GM12878 (cell line): ENCODE data around the gene PJA2. TPM values are rescaled to one million over a fixed set of nuclear protein-coding genes. Genes with fewer than 3 reads are reported as not detected.

Source experiments
- BHLHE40 ChIP-seq, 2 experiments: fragments of 450-650 bp in 1 of 2; IDR thresholded peaks; 2 replicates each; pipeline ENCODE4 v1.6.1; 2011 to 2017; ENCODE audit warnings: low read depth in 2 of 2, borderline replicate concordance in 1 of 2, improper control_type of control experiment in 1 of 2, low read length in 1 of 2, mild to moderate bottlenecking in 1 of 2
- CBFB ChIP-seq: IDR thresholded peaks from 2 replicates; pipeline ENCODE4 v1.6.1; 2016; ENCODE audit warnings: antibody characterized with exemption, low read depth
- CBX3 ChIP-seq: fragments of 200-600 bp; sonication (generic); IDR thresholded peaks from 2 replicates; pipeline ENCODE4 v1.6.1; 2016; ENCODE audit warnings: low read depth, borderline replicate concordance
- CHD2 ChIP-seq: IDR thresholded peaks from 2 replicates; pipeline ENCODE4 v1.6.1; 2011; ENCODE audit warnings: low read depth, low read length, improper control_type of control experiment, borderline replicate concordance
- CREM ChIP-seq: IDR thresholded peaks from 2 replicates; pipeline ENCODE4 v1.6.1; 2014; ENCODE audit warnings: antibody characterized with exemption, low read depth
- ETV6 ChIP-seq, 2 experiments: fragments of 450-650 bp in 1 of 2; IDR thresholded peaks in 1 of 2; conservative IDR thresholded peaks in 1 of 2; 2 replicates each; pipeline ENCODE4 v1.6.1; 2014; ENCODE audit warnings: antibody characterized with exemption in 1 of 2, borderline replicate concordance in 1 of 2, low read depth in 1 of 2, mild to moderate bottlenecking in 1 of 2, moderate library complexity in 1 of 2
- GABPA ChIP-seq: IDR thresholded peaks from 2 replicates; pipeline ENCODE4 v1.6.1; 2014; ENCODE audit warnings: antibody characterized with exemption, low read depth, mild to moderate bottlenecking, inconsistent platforms
- LARP7 ChIP-seq: fragments of 450-650 bp; IDR thresholded peaks from 2 replicates; pipeline ENCODE4 v1.6.1; 2017; ENCODE audit warnings: mild to moderate bottlenecking
- NFIC ChIP-seq: IDR thresholded peaks from 2 replicates; pipeline ENCODE4 v1.6.1; 2012; ENCODE audit warnings: low read depth, mild to moderate bottlenecking, inconsistent platforms, low read length, moderate library complexity
- NRF1 ChIP-seq: conservative IDR thresholded peaks from 2 replicates; pipeline ENCODE4 v1.6.1; 2011; ENCODE audit warnings: mild to moderate bottlenecking, low read depth, low read length, improper control_type of control experiment
- POLR2A ChIP-seq: IDR thresholded peaks from 2 replicates; pipeline ENCODE4 v1.6.1; 2011; ENCODE audit warnings: low read depth, mild to moderate bottlenecking, low read length
- RAD51 ChIP-seq: fragments of 450-650 bp; IDR thresholded peaks from 2 replicates; pipeline ENCODE4 v1.6.1; 2016; ENCODE audit warnings: moderate library complexity, mild to moderate bottlenecking, inconsistent platforms
- RCOR1 ChIP-seq: conservative IDR thresholded peaks from 2 replicates; pipeline ENCODE4 v1.6.1; 2012; ENCODE audit warnings: low read depth, low read length, improper control_type of control experiment
- SIX5 ChIP-seq: IDR thresholded peaks from 2 replicates; pipeline ENCODE4 v1.6.1; 2011; ENCODE audit warnings: mild to moderate bottlenecking, low read depth, low read length, moderate library complexity; ENCODE audit not compliant: severe bottlenecking
- TCF12 ChIP-seq: IDR thresholded peaks from 2 replicates; pipeline ENCODE4 v1.6.1; 2011; ENCODE audit warnings: low read depth, mild to moderate bottlenecking, low read length
- ZNF622 ChIP-seq: fragments of 450-650 bp; IDR thresholded peaks from 2 replicates; pipeline ENCODE4 v1.6.1; 2017; ENCODE audit warnings: mild to moderate bottlenecking, inconsistent platforms
- polyA plus RNA-seq, 11 experiments: library from polyadenylated mRNA; depleted of rRNA in 4 of 11; unstranded in 6 of 11; stranded (reverse) in 5 of 11; fragments of >200 nt; fragmentation: Nextera tagmentation in 4 of 11; fragmentation: Illumina TruSeq in 1 of 11; extraction: Ambion mirVana in 4 of 11; extraction: Trizol in 1 of 11; gene quantifications; 1 replicate in 1 of 11; 2 replicates in 10 of 11; pipeline versions ENCODE4 v1.2.1 to v1.2.3, GENCODE V29; 2011 to 2016; ENCODE audit warnings: inconsistent platforms in 2 of 11, missing spikeins in 2 of 11, low read depth in 1 of 11
- total RNA-seq, 4 experiments: library from RNA; depleted of rRNA in 3 of 4; stranded (reverse); fragments of >200 nt in 3 of 4; fragmentation: Illumina TruSeq in 1 of 4; extraction: Trizol in 1 of 4; gene quantifications; 2 replicates each; pipeline versions ENCODE4 v1.2.1 to v1.2.3, GENCODE V29; 2013 to 2021
- TF ChIP-seq, protein P1 (sequence below): fragments of 450-650 bp; IDR thresholded peaks from 2 replicates; pipeline ENCODE4 v1.6.1; 2017; ENCODE audit warnings: low read depth, mild to moderate bottlenecking, moderate library complexity
- TF ChIP-seq, protein P2 (sequence below): fragments of 450-650 bp; IDR thresholded peaks from 2 replicates; pipeline ENCODE4 v1.6.1; 2017; ENCODE audit warnings: mild to moderate bottlenecking
- TF ChIP-seq, protein P3 (sequence below): fragments of 450-650 bp; IDR thresholded peaks from 2 replicates; pipeline ENCODE4 v1.6.1; 2016; ENCODE audit warnings: mild to moderate bottlenecking
- TF ChIP-seq, protein P4 (sequence below): fragments of 450-650 bp; formaldehyde crosslinking; IDR thresholded peaks from 2 replicates; pipeline ENCODE4 v1.5.0; 2022; ENCODE audit warnings: mild to moderate bottlenecking, missing genetic modification characterization

The PJA2 gene
- total and polyA plus RNA-seq, 10 of the 15 experiments (the other 5 are each of a cell fraction or from before 2014, with no cell fraction given) = 27.8 to 93.4 (median 47.8) TPM

DNA sequence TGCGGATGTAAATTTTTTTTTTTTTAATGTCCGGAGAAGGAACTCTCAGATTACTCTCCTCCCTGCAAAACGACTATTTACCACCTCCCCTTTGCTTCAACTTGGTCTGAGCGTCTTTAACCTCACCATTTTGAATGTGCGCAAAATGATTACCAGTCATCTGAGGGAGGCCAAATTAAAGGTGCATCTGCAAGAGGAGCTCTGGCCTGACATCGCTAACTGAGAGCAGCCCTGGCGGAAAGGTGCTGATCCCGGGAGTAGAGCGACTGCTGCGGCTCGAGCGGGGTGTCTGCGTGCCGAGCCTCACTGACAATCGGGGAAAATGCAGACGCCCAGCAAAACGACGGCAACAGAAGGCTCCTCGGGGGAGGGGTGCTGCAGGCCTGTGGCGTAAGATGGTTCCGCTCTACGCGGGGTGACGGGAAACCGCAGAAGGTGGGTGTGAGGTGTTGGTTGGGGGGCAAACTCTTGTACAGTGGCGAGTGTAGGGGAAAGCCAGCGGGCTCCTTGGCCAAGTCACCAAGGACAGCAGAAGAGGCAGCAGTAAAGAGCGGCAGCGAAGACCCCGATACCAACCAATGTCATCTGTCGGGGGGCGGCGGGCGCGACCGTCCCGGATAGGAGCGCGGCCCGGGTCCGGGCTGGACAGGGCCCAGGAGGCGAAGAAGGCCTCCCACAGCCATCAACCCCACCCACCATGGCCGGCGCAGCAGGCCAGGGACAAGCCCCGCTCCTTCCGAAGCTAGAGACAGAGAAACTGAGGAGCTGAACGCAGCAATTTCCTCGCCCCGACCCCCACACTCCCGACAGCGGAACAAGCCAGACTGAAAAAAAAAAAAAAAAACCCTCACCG is 557 bp downstream of the PJA2 start (continued):
- TF ChIP-seq NFIC (peak; percentile 48; the same call in 1 of the 2 replicates), CBFB (peak; percentile 88; the same call in 1 of the 2 replicates), SIX5 (no peak), TCF12 (peak; percentile 74; the same call in 1 of the 2 replicates), BHLHE40 (IDR thresholded peaks at IDR 0.05; ENCODE audit: borderline replicate concordance in 1 of 2, low read depth in 2 of 2, low read length in 1 of 2) (peak; percentile 5 to 66; a peak in 2 of 4 replicates), CREM (peak; percentile 67), NRF1 (no peak), POLR2A (peak; percentile 89), CBX3 (no peak), CHD2 (peak; percentile 86), ETV6 (conservative IDR thresholded peaks at IDR 0.05 in 1 of 2, IDR thresholded peaks at IDR 0.05 in 1 of 2; ENCODE audit: borderline replicate concordance in 1 of 2, low read depth in 1 of 2) (no peak), GABPA (no peak), LARP7 (peak; percentile 77), ZNF622 (no peak), RCOR1 (0 out of 2 replicates have a peak, but pooled peaks have one; percentile 51), RAD51 (no peak)
- TF ChIP-seq, protein P1, sequence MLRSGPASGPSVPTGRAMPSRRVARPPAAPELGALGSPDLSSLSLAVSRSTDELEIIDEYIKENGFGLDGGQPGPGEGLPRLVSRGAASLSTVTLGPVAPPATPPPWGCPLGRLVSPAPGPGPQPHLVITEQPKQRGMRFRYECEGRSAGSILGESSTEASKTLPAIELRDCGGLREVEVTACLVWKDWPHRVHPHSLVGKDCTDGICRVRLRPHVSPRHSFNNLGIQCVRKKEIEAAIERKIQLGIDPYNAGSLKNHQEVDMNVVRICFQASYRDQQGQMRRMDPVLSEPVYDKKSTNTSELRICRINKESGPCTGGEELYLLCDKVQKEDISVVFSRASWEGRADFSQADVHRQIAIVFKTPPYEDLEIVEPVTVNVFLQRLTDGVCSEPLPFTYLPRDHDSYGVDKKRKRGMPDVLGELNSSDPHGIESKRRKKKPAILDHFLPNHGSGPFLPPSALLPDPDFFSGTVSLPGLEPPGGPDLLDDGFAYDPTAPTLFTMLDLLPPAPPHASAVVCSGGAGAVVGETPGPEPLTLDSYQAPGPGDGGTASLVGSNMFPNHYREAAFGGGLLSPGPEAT = 0 out of 2 replicates have a peak, but pooled peaks have one; percentile 34
- TF ChIP-seq, protein P2, sequence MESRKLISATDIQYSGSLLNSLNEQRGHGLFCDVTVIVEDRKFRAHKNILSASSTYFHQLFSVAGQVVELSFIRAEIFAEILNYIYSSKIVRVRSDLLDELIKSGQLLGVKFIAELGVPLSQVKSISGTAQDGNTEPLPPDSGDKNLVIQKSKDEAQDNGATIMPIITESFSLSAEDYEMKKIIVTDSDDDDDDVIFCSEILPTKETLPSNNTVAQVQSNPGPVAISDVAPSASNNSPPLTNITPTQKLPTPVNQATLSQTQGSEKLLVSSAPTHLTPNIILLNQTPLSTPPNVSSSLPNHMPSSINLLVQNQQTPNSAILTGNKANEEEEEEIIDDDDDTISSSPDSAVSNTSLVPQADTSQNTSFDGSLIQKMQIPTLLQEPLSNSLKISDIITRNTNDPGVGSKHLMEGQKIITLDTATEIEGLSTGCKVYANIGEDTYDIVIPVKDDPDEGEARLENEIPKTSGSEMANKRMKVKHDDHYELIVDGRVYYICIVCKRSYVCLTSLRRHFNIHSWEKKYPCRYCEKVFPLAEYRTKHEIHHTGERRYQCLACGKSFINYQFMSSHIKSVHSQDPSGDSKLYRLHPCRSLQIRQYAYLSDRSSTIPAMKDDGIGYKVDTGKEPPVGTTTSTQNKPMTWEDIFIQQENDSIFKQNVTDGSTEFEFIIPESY = peak; percentile 8; the same call in 1 of the 2 replicates
- TF ChIP-seq, protein P3, sequence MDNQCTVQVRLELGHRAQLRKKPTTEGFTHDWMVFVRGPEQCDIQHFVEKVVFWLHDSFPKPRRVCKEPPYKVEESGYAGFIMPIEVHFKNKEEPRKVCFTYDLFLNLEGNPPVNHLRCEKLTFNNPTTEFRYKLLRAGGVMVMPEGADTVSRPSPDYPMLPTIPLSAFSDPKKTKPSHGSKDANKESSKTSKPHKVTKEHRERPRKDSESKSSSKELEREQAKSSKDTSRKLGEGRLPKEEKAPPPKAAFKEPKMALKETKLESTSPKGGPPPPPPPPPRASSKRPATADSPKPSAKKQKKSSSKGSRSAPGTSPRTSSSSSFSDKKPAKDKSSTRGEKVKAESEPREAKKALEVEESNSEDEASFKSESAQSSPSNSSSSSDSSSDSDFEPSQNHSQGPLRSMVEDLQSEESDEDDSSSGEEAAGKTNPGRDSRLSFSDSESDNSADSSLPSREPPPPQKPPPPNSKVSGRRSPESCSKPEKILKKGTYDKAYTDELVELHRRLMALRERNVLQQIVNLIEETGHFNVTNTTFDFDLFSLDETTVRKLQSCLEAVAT = peak; percentile 96
- TF ChIP-seq, protein P4, sequence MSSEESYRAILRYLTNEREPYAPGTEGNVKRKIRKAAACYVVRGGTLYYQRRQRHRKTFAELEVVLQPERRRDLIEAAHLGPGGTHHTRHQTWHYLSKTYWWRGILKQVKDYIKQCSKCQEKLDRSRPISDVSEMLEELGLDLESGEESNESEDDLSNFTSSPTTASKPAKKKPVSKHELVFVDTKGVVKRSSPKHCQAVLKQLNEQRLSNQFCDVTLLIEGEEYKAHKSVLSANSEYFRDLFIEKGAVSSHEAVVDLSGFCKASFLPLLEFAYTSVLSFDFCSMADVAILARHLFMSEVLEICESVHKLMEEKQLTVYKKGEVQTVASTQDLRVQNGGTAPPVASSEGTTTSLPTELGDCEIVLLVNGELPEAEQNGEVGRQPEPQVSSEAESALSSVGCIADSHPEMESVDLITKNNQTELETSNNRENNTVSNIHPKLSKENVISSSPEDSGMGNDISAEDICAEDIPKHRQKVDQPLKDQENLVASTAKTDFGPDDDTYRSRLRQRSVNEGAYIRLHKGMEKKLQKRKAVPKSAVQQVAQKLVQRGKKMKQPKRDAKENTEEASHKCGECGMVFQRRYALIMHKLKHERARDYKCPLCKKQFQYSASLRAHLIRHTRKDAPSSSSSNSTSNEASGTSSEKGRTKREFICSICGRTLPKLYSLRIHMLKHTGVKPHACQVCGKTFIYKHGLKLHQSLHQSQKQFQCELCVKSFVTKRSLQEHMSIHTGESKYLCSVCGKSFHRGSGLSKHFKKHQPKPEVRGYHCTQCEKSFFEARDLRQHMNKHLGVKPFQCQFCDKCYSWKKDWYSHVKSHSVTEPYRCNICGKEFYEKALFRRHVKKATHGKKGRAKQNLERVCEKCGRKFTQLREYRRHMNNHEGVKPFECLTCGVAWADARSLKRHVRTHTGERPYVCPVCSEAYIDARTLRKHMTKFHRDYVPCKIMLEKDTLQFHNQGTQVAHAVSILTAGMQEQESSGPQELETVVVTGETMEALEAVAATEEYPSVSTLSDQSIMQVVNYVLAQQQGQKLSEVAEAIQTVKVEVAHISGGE (CRISPR knock-in tag) = no peak
